Stimulated activated CD8-positive, alpha-beta memory T cell treated with anti-CD3 and anti-CD28 coated beads, Interleukin-12 subunit alpha, Interleukin-12 subunit beta, amount 100 ng/mL, for 24 hours (primary cell): ENCODE measurements around the gene SERPINA4.
"Not testable (repeated sequence)": the region's sequence is repeated elsewhere in the genome, so short reads cannot be mapped to it uniquely, and the experiment has no call there.

ENCODE experiments used
- DNase-seq: peaks from one replicate; pipeline ENCODE4 v3.0.0-alpha.2; 2020; ENCODE audit errors: extremely low read depth

SERPINA4 gene

GRCh38 chr14:94569381-94570001 lies 8.2 kb downstream of the SERPINA4 start:
- no peak for DNase-seq

DNA sequence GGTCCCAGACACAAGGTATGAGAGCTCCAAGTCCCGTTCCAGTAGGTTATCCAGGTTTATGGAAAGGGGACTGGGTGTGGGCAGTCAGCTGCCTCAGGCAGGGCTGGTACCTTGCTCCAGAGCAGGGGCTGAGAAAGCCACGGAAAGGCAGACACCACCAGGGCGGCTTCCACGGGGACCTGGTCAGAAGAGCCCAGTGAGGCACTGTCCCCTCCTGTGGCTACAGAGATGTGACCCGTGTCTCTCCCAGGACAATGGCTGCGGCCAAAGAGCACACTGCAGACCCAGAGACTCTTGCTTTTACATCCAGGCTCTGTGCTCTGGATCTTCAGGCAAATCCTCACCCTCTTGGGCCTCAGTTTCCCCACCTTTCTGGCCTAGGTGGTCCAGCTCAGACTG lies 8.8 kb downstream of the SERPINA4 start:
- DNase-seq: no peak

DNA sequence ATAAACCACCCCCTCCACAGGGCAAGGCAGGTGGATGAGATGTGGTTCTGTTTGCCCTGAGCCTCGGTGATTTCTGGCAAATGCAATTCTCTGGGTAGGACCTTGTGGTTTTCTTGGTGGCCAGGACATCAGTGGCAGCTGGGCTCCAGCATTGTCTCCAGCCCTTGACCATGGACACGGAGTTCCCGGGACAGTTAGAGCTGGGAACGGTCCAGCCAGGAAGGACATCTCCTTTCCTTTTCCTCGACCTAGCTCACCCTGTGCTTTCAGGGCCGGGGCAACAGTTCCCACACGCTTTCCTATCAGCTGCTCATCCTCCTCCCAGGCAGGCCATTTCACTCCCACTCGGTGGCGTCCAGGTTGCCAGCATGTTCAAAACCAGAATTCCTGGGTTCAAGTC lies 9.2 kb downstream of the SERPINA4 start:
- DNase-seq: no peak

DNA sequence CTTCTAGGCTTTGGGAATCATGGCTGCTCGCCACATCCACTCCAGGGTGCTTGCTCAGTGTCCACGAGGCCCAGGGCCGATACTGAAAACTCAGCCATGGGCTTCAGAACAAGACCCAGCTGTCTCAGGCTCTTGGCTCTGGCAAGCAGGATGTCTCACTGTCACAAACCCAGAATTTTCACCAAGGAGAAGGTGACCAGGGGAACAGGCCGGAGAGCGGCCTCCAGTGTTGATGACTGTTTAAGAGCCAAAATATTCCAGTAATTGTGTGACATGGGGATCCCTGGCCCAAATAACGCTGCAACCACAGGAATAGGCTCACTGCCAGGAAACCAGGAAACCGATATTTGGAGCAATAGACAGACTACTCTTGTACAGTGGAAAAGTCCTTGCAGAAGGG lies 10.2 kb downstream of the SERPINA4 start:
- DNase-seq: no peak

GRCh38 chr14:94571950-94572349 lies 10.7 kb downstream of the SERPINA4 start:
- no peak for DNase-seq

GRCh38 chr14:94572637-94573303 lies 11.5 kb downstream of the SERPINA4 start:
- no peak for DNase-seq

DNA sequence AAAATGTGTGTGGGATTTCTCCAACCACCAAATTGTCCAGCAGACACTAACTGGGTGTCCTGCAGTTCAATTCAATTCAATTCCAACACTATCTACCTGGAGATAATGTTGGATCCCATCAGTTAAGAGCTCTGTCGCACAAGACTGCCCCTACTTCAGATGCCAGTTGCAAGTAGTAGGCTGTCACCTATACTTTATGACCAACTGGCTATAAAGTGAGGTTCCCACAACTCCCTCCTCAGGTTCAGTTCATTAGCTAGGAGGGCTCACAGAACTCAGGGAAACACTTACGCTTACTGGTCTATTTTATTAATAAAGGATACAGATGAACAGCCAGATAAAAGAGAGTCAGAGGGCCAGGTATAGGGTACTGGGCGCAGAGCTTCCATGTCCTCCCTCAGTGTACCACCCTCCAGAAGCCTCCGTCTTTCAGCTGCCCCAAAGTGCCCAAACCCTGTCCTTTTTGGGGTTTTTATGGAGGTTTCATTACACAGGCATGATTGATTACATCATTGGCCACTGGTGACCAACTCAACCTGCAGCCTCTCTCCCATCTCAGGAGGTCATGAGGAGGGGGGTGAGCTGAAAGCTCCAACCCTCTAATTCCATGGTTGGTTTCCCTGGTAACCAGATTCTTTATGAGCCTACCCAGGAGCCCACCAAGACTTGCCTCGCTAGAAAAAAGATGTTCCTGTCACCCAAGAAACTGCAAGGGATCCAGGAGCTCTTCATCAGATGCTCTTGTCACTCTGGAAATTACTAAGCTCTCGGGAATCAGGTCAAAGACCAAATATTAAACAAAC lies 12.4 kb downstream of the SERPINA4 start:
- DNase-seq: no peak

- DNase-seq: no peak
These were observed 13.1 kb downstream of the SERPINA4 start for GRCh38 chr14:94574336-94574735.

DNA sequence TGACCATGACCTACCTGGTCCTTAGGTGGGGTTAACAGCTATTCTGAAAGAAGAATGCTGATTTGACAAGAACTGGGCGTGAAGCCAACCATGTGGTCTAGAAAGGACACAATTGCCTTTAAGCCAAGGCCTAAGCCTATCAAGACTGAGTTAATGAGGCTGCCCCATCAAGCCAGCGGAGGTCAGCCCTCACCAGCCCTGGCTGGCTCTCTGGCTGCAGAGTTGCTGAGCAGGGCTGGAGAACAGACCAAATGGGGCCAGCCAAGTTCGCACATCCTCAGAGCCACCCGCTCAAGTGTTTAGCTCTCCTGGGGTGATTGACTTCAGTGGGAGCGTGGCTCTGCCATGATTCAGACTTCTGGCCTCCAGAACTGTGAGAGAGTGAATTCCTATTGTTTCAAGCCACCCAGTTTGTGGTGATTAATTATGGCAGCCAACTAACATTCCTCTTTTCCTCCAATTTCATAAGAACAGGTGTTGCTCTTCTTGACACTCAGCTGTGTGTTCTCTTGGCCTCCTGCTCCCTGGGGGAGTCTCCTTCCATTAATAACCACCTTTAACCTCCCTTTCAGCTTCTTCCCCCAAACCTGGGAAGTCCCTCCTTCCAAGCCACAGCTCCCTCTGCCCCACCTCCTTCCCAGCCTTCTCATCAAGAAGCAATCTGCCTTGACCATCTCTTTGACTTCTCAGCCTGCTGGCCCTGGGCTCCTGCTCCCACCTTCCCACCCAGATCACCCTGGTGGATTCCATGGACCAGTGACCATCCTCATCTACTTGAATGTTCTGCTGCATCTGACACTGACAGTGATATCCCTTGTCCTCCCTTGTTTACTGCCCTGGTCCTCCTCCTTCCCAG lies 14.7 kb downstream of the SERPINA4 start:
- no peak for DNase-seq

GRCh38 chr14:94577472-94577871 lies 16.2 kb downstream of the SERPINA4 start:
- not testable (repeated sequence) for DNase-seq

GRCh38 chr14:94578712-94579111 lies 17.5 kb downstream of the SERPINA4 start:
- no peak for DNase-seq

DNA sequence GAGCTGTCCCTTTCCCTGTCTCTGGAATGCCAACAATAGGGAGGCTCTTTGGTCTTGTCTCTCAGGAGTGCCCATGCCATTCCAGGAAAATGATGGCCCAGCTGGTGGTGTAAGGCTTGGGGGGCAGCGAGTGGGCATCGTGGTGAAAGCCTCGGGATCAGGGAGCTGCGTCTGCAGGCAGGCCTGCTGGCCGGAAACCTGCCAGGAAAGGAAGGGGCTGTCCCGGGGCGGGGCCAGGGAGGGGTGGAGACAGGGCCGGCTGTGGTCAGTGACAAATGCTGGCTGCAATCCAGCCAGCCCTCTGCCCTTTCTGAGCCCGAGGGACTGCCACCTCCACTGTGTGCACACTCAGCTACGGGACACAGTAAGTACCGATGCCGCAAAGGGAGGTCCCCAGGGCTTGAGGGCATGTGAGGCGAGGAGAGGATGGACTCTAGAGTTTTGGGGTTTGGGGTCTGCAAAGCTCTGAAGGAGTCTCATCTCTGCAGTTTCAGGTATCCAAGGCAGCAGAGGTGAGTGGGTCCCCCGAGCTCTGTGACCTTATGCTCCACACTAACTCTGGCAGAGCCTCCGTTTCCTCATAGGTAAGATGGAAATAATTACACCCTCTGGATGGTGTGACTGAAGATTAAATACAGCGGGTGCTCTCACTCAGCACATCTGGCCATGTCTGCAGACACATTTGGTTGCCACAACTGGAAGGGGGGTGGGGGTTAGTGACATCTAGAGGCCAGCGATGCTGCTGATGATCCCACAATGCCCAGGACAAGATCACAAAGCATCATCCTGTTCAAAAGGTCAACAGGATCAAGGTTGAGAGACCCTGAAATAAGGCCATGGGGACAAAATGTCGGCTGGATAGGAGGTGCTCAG lies 20.1 kb downstream of the SERPINA4 start, which contains the start of gene SERPINA5:
Gene SERPINA5, plus strand, starts transcription at position 300 of the 873 bp plus-strand sequence. CDS start 5,937 bp downstream, outside the sequence.
- DNase-seq: no peak

DNA sequence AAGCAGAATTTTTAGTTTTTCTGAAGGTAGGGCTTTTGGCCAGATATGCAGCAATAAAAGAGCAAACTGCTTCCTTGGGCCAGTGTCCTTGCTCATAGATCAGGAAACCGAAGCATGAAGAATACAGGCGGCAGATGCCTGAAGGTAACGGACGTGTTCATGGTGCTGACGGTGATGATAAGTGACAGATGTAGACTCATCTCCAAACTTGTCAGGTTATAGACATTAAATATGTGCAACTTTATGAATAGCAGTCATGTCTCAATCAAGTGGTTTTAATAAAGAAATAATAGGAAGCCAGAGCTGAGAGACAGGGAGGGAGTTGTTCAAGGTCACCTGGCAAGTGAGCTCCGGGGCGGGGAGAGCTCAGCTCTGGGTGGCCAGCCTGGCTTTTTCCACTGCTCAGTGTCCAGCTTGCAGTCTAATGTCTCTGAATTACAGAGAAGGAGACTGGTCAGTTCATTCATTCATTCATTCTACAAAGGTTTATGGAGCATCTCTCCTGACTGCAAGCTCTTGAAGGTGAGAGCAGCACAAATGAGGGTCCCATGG lies 21.0 kb downstream of the SERPINA4 start:
- DNase-seq: no peak

GRCh38 chr14:94582851-94583250 lies 21.6 kb downstream of the SERPINA4 start:
- DNase-seq: no peak

DNA sequence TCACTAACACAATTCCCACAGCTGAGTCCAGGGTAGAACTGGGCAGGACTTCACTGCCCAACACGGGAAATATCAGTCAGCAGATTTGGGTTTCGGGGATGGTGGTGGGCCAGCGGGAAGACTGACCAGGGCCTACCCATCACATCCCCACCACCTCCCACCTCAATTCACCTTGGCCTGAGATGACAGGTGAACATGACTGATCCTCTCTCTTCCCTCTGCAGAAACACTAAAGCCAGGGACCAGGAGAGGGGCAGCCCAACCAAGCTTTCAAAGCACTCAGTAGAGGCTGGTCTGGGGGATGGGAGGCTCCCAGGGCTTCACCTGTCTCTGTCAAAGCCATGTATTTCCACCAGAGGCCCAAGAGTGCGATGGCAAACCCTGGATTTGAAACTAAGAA lies 22.3 kb downstream of the SERPINA4 start:
- DNase-seq: no peak

GRCh38 chr14:94584591-94585280 lies 23.5 kb downstream of the SERPINA4 start:
- DNase-seq: no peak

DNA sequence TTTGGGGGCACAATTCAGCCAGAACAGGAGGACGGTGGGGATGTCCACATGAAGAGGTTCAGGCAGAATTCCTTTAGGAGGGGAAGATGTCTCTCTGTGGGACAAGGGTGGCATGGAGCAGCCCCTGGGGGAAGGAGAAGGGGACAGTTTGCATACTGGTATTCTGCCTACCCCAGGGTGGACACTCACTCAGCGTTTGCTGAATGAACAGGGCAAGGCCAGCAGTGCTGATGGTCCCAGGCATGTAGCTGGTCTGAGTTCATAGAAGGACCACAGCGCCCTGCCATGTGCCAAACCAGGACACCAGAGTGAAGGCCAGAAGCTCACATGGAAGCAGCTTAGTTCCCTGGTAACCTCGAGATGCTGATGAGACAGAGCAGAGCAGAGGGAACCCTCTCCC lies 25.4 kb downstream of the SERPINA4 start:
- no peak for DNase-seq

- no peak for DNase-seq
These were observed 27.1 kb downstream of the SERPINA4 start for GRCh38 chr14:94588311-94588710.

GRCh38 chr14:94591073-94591472 lies 29.8 kb downstream of the SERPINA4 start:
- DNase-seq: no peak

- no peak for DNase-seq
These were observed 30.6 kb downstream of the SERPINA4 start for GRCh38 chr14:94591871-94592270.
